HG02571 (cell line): ENCODE data around the gene PLD1.

Experiments used
- ATAC-seq: cut with Tn5 transposase; IDR thresholded peaks from one replicate; pipeline ENCODE4 v1.9.1; 2021; ENCODE audit warnings: mild to moderate bottlenecking, moderate library complexity; ENCODE audit not compliant: unreplicated experiment

Gene PLD1

GRCh38 chr3:171799501-171799900 lies 10.8 kb downstream of the PLD1 start:
- no peak for ATAC-seq

DNA sequence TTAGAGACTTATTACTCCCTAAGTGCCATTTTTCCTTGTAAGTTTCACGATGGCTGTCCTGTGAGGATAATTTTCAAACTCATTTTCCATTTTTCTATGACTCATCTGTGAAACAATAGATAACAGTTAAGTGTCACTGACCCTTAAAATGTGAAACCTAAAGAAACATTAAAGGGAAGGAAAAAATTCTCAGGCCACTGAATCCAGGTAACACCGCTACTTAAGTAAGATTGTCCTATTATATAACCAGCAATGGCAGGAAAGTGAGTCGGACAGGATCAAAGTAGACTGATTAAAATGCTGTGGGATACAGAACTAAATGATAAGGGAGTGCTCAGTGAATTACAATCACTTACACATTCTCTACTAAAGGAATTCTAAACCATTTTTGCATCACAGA lies 12.4 kb downstream of the PLD1 start:
- no peak for ATAC-seq

GRCh38 chr3:171797265-171797679 lies 13.0 kb downstream of the PLD1 start:
- peak; percentile 58 for ATAC-seq

GRCh38 chr3:171796625-171797264 lies 13.5 kb downstream of the PLD1 start:
- ATAC-seq = no peak

GRCh38 chr3:171792531-171792930 lies 17.8 kb downstream of the PLD1 start:
- ATAC-seq = no peak

GRCh38 chr3:171791692-171792076 lies 18.6 kb downstream of the PLD1 start:
- no peak for ATAC-seq

DNA sequence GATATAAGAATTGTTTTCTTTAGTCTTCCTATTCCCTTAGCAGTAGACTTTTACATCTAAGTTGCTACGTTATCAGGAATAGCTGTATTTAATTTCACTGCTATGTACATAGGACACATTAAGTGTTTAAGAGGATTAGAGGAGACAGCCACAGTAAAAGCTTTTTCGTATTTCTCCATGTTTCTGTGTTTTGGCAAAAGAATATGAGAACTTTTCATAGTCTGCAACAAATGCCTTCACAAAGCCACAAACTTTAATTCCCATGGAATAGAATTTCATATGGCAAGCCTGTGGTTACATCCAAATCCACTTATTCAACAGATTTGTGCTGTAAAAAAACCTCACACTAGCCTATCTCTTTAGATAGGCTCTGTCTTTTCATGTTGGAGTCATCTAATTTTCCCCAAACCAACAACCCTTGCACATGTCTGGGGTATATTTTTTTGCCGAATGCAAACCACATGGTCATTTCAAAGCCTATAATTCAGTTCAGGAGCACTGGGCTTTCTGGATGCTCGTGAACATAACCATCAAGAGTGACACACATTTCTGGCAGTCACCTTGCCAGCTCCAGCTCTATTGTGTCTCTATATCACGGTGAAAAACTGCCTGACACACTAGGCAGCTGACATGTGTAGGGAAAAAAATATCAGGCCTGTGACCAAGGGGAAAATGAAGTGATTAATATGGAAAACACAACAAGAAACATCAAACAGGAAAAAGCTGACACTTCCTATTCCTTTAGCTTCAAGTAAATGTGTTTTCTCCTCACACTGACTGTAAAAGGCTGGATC lies 19.2 kb downstream of the PLD1 start:
- no peak for ATAC-seq

DNA sequence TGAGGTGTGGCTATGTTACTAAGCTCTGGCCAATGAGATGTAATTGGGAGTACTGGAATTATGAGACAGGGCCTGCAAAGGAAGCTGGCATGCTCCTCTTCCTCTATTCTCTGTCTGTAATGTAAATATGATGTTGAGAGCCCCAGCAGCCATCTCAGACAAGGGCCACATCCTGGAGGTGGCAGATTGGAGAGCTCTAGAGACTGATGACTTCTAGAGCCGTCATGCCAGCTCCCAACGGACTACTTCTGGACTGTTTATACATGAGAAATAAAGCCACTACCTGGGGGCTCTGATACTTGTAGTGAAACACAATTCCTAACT lies 19.7 kb downstream of the PLD1 start:
- no peak for ATAC-seq

DNA sequence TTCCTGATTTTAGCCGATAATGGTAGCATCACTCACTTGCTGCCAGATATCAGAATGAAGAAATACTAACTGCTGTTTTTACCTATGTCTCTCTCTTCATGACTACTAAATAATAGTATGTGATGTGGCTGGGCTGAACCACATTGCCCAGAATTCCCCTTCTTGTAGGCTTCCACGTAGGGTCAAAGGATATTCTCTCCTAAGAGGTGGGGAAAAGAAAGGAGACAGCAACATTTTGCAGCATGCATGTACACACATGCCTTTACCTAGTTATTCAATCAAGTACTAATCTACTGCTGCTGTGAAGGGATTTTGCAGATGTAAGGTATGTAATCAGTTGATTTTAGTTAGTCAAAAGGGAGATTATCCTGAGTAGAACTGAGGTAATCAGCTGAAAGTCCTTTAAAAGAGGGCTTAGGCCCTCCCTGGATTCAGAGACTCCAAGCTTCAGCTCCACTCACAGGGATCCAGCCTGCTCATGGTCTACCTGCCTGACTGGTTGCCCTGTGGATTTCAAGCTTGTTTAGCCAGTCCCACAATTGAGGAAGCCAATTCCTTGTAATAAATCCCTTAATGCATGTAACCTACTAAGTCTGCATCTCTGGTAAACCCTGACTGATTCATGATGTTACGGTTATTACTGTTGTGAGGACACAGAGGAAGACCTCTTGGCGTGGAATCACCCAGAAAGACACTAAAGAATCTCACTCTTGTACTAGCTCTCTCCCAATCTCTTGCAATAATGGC lies 20.4 kb downstream of the PLD1 start:
- ATAC-seq = no peak

DNA sequence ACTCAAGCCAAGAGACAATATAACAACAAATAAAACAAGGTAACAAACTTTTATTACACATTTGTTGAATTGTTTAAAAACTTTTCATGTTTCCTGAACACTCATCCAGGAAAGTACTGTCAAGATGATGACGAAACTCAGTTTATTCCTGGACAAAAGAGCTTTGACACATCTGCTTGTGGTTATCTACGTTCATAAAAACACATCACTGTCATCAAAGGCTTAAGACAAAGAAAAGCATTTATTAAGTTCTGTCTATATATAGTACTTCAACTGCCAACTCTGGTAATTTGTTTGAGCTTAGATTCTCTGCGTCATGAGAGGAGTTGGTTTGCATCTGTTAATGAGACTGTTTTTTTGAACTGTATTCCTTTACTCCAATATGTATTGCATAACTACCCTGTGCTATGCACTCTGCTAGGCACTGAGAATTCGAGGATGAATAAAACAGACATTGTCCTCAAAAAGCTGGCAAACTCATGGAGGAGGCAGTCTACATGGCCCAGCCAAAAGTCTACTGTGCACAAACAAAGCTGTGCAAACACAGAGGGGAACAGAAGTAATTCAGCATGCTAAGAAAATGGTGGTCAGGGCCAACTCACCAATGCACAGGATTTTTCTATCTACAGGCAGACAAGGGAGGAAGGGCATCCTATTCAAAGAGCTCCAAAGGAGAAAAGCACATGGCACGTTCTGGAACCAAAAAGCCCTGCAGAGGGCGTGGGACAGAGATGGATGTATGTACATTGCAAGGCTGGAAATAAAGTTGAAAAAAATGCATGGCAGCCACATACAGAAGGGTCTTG lies 21.5 kb downstream of the PLD1 start:
- ATAC-seq = no peak

- no peak for ATAC-seq
Measured at GRCh38 chr3:171786997-171787396, 23.3 kb downstream of the PLD1 start.

GRCh38 chr3:171784937-171785336 lies 25.3 kb downstream of the PLD1 start:
- ATAC-seq = no peak

GRCh38 chr3:171784387-171784786 lies 25.9 kb downstream of the PLD1 start:
- ATAC-seq = no peak

DNA sequence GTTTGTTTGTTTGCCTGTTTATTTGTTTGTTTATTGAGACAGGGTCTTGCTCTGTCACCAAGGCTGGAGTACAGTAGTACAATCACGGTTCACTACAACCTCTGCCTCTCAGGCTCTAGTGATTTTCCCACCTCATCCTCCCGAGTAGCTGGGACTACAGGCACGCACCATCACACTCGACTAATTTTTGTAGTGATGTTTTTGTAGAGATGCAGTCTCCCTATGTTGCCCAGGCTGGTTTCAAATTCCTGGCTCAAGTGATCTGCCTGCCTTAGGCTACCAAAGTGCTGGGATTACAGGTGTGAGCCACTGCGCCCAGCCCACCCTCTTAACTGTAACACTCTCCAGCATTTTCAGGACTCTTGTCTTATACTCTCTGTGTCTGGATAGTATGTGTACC lies 26.7 kb downstream of the PLD1 start:
- no peak for ATAC-seq

DNA sequence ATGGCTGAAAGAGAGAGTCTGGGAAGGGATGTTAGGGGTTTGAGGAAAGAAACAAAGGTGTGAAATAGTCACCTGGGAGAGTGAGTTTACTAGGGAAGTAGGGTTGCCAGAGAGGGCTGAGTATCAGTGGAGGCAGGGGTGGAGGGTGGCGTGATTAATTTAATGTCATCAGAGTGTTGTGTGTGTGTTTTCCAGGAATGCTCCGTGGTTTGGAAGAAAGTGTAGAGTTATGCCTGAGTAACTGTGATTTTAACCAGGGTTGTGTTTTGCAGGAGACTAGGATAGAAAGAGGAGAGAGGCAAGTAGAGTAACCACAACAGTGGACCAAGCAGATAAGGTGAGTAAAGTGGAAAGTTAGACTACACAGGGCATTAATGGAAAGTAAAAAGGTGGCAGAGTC lies 27.2 kb downstream of the PLD1 start:
- no peak for ATAC-seq

DNA sequence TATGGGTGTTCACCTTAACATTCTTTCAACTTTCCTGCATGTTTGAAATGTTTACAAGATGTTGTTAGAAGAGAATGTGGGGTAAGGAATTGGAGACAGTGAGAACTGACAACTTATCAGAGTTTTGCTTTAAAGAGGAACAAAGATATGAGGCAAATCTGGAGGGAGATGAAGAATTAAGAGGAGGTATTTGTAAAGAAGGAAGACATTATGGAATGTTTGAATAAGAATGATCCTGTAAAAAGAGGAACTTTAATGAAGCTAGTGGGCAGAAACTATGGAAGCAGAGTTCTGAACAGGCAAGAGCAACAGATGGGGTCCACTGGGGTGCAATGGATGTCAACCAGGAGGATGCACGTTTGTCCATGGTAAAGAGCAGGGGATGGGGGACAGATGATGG lies 27.7 kb downstream of the PLD1 start:
- ATAC-seq = no peak

GRCh38 chr3:171781711-171782127 lies 28.6 kb downstream of the PLD1 start:
- no peak for ATAC-seq

GRCh38 chr3:171778493-171778892 lies 31.8 kb downstream of the PLD1 start:
- ATAC-seq = no peak

GRCh38 chr3:171777596-171777995 lies 32.7 kb downstream of the PLD1 start:
- ATAC-seq = no peak

DNA sequence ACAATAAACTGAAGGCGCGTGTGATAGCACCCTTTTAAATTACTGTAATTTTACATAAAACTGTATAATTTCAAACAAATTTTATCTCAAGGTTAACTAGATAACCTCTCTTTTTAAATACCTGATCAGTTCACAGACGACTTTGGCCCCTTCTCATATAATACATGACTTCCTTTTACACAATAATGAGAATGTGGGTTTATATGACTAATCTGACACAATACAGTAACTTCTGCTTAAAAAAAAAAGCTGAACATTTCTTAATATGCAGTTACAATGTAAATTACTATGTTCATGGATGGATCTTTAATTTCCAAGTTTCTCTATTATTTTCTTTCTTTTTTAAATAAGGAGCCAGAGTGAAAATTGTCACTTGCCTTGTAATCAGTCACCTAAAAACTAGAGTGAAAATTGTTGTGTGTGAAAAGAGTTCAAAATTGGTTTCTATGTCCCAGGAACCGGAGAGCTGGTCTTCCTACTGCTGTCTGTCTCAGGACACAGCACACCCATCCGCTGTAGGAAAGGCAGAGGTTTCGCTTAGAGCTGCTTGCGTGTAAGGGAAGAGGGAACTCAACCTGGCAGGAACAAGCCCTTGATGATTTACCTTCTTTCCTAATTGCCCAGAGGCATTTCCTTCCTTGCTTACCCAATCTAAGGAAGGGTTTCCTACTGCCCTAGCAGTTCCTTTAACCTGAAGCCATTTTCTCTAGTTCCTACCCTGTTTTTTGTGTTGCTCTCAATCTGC lies 33.3 kb downstream of the PLD1 start:
- no peak for ATAC-seq

- ATAC-seq = no peak
Measured at GRCh38 chr3:171776411-171776810, 33.9 kb downstream of the PLD1 start.
